Measurements from ENCODE around the gene ABCG4.

ABCG4 gene

GRCh38 chr11:119192111-119192510, 43.3 kb downstream of the ABCG4 start:
- TF ChIP-seq RAD21 (IDR thresholded peaks at IDR 0.05; ENCODE audit: low read depth), result no peak
- no peak for TF ChIP-seq EP300 (IDR thresholded peaks at IDR 0.05; ENCODE audit: borderline replicate concordance)
- TF ChIP-seq YY1 (IDR thresholded peaks at IDR 0.05; ENCODE audit: low read depth), result no peak
- no peak for TF ChIP-seq TAF1 (IDR thresholded peaks at IDR 0.05; ENCODE audit: low read depth)
- no peak for TF ChIP-seq NFIC (IDR thresholded peaks at IDR 0.05)
- no peak for TF ChIP-seq CEBPB (IDR thresholded peaks at IDR 0.05)
- TF ChIP-seq FOXM1 (IDR thresholded peaks at IDR 0.05; ENCODE audit: borderline replicate concordance, low read depth), result no peak
- TF ChIP-seq TEAD4 (IDR thresholded peaks at IDR 0.05), result no peak
- TF ChIP-seq CREB1 (IDR thresholded peaks at IDR 0.05; ENCODE audit: low read depth), result no peak
- no peak for TF ChIP-seq MAX (IDR thresholded peaks at IDR 0.05)
- TF ChIP-seq ZBTB7A (IDR thresholded peaks at IDR 0.05; ENCODE audit: low read depth), result no peak
- no peak for TF ChIP-seq EGR1 (IDR thresholded peaks at IDR 0.05)
- TF ChIP-seq TCF12 (IDR thresholded peaks at IDR 0.05; ENCODE audit: low read depth), result no peak
- TF ChIP-seq USF1 (IDR thresholded peaks at IDR 0.05), result no peak
- TF ChIP-seq REST (IDR thresholded peaks at IDR 0.05; ENCODE audit: low read depth), result no peak

GRCh38 chr11:119193001-119193400, 44.1 kb downstream of the ABCG4 start:
- no peak for TF ChIP-seq MAX (IDR thresholded peaks at IDR 0.05)
- no peak for TF ChIP-seq EP300 (IDR thresholded peaks at IDR 0.05; ENCODE audit: borderline replicate concordance)
- no peak for TF ChIP-seq FOXM1 (IDR thresholded peaks at IDR 0.05; ENCODE audit: borderline replicate concordance, low read depth)
- TF ChIP-seq ZBTB7A (IDR thresholded peaks at IDR 0.05; ENCODE audit: low read depth), result no peak
- no peak for TF ChIP-seq EGR1 (IDR thresholded peaks at IDR 0.05)
- no peak for TF ChIP-seq TCF12 (IDR thresholded peaks at IDR 0.05; ENCODE audit: low read depth)
- no peak for TF ChIP-seq YY1 (IDR thresholded peaks at IDR 0.05; ENCODE audit: low read depth)
- no peak for TF ChIP-seq RAD21 (IDR thresholded peaks at IDR 0.05; ENCODE audit: low read depth)
- TF ChIP-seq USF1 (IDR thresholded peaks at IDR 0.05), result no peak
- TF ChIP-seq REST (IDR thresholded peaks at IDR 0.05; ENCODE audit: low read depth), result no peak
- TF ChIP-seq TAF1 (IDR thresholded peaks at IDR 0.05; ENCODE audit: low read depth), result no peak
- no peak for TF ChIP-seq CEBPB (IDR thresholded peaks at IDR 0.05)
- no peak for TF ChIP-seq NFIC (IDR thresholded peaks at IDR 0.05)
- TF ChIP-seq TEAD4 (IDR thresholded peaks at IDR 0.05), result no peak
- TF ChIP-seq CREB1 (IDR thresholded peaks at IDR 0.05; ENCODE audit: low read depth), result no peak

- no peak for TF ChIP-seq USF1 (IDR thresholded peaks at IDR 0.05)
- TF ChIP-seq CEBPB (IDR thresholded peaks at IDR 0.05), result no peak
- no peak for TF ChIP-seq REST (IDR thresholded peaks at IDR 0.05; ENCODE audit: low read depth)
- TF ChIP-seq TCF12 (IDR thresholded peaks at IDR 0.05; ENCODE audit: low read depth), result no peak
- TF ChIP-seq EGR1 (IDR thresholded peaks at IDR 0.05), result no peak
- TF ChIP-seq MAX (IDR thresholded peaks at IDR 0.05), result no peak
- no peak for TF ChIP-seq EP300 (IDR thresholded peaks at IDR 0.05; ENCODE audit: borderline replicate concordance)
- TF ChIP-seq TEAD4 (IDR thresholded peaks at IDR 0.05), result no peak
- TF ChIP-seq RAD21 (IDR thresholded peaks at IDR 0.05; ENCODE audit: low read depth), result no peak
- no peak for TF ChIP-seq CREB1 (IDR thresholded peaks at IDR 0.05; ENCODE audit: low read depth)
- no peak for TF ChIP-seq FOXM1 (IDR thresholded peaks at IDR 0.05; ENCODE audit: borderline replicate concordance, low read depth)
- TF ChIP-seq NFIC (IDR thresholded peaks at IDR 0.05), result no peak
- TF ChIP-seq TAF1 (IDR thresholded peaks at IDR 0.05; ENCODE audit: low read depth), result no peak
- no peak for TF ChIP-seq YY1 (IDR thresholded peaks at IDR 0.05; ENCODE audit: low read depth)
- no peak for TF ChIP-seq ZBTB7A (IDR thresholded peaks at IDR 0.05; ENCODE audit: low read depth)
Observed at GRCh38 chr11:119193626-119194025, 44.8 kb downstream of the ABCG4 start.
